Loucy (cell line): ENCODE data around the gene ZNF627.

ENCODE experiments used
- H2AFZ ChIP-seq: fragments of 200-600 bp; sonication (generic); 2 replicates; pipeline ENCODE4 v1.6.0; 2016; ENCODE audit warnings: antibody characterized with exemption, mild to moderate bottlenecking, low read length, moderate library complexity
- H3F3A ChIP-seq: fragments of 200-600 bp; 2 replicates; pipeline ENCODE4 v1.6.0; 2016; ENCODE audit warnings: antibody characterized with exemption, low read depth, mild to moderate bottlenecking
- H3K27me3 ChIP-seq: fragments of 200-600 bp; sonication (generic); 2 replicates; pipeline ENCODE4 v1.6.1; 2014; ENCODE audit warnings: low read length, mild to moderate bottlenecking; ENCODE audit not compliant: insufficient read depth, poor library complexity, severe bottlenecking
- H3K36me3 ChIP-seq: fragments of 200-600 bp; sonication (generic); 2 replicates; pipeline ENCODE4 v1.6.1; 2016; ENCODE audit warnings: low read length; ENCODE audit not compliant: insufficient read depth
- H3K4me1 ChIP-seq: fragments of 200-600 bp; sonication (generic); 2 replicates; pipeline ENCODE4 v1.5.1; 2014; ENCODE audit warnings: low read length, mild to moderate bottlenecking; ENCODE audit not compliant: insufficient read depth, poor library complexity, severe bottlenecking
- H3K4me2 ChIP-seq: fragments of 200-600 bp; sonication (generic); 2 replicates; pipeline ENCODE4 v1.6.0; 2014; ENCODE audit warnings: antibody characterized with exemption, low read length, low read depth, mild to moderate bottlenecking; ENCODE audit not compliant: poor library complexity, severe bottlenecking
- H3K4me3 ChIP-seq: fragments of 200-600 bp; sonication (generic); 2 replicates; pipeline ENCODE4 v1.5.1; 2014; ENCODE audit warnings: low read length, mild to moderate bottlenecking, mixed read lengths; ENCODE audit not compliant: poor library complexity, severe bottlenecking
- H3K79me2 ChIP-seq: fragments of 200-600 bp; sonication (generic); 2 replicates; pipeline ENCODE4 v1.6.1; 2014; ENCODE audit warnings: low read length; ENCODE audit not compliant: insufficient read depth
- H3K9ac ChIP-seq: fragments of 200-600 bp; sonication (generic); 2 replicates; pipeline ENCODE4 v1.6.0; 2014; ENCODE audit warnings: mild to moderate bottlenecking, low read depth, low read length, moderate library complexity; ENCODE audit not compliant: poor library complexity, severe bottlenecking
- H3K9me2 ChIP-seq: fragments of 200-600 bp; sonication (generic); replicated peaks from 2 replicates; pipeline ENCODE4 v1.6.1; 2016; ENCODE audit warnings: low read depth, low read length, mixed read lengths
- H3K9me3 ChIP-seq: fragments of 200-600 bp; sonication (generic); 2 replicates; pipeline ENCODE4 v1.6.1; 2014; ENCODE audit warnings: mild to moderate bottlenecking, antibody characterized with exemption, low read length, low read depth; ENCODE audit not compliant: insufficient read depth
- H4K20me1 ChIP-seq: fragments of 200-600 bp; sonication (generic); 2 replicates; pipeline ENCODE4 v1.6.0; 2014; ENCODE audit warnings: antibody characterized with exemption, low read length, mild to moderate bottlenecking; ENCODE audit not compliant: insufficient read depth, poor library complexity, severe bottlenecking
- CTCF ChIP-seq: fragments of 200-600 bp; sonication (generic); conservative IDR thresholded peaks from 2 replicates; pipeline ENCODE4 v1.5.1; 2014; ENCODE audit warnings: mild to moderate bottlenecking, antibody characterized with exemption, low read length
- EZH2phosphoT487 ChIP-seq: fragments of 200-600 bp; IDR thresholded peaks from 2 replicates; pipeline ENCODE4 v1.6.1; 2018; ENCODE audit warnings: antibody characterized with exemption, mild to moderate bottlenecking, moderate library complexity, borderline replicate concordance

ZNF627 gene

DNA sequence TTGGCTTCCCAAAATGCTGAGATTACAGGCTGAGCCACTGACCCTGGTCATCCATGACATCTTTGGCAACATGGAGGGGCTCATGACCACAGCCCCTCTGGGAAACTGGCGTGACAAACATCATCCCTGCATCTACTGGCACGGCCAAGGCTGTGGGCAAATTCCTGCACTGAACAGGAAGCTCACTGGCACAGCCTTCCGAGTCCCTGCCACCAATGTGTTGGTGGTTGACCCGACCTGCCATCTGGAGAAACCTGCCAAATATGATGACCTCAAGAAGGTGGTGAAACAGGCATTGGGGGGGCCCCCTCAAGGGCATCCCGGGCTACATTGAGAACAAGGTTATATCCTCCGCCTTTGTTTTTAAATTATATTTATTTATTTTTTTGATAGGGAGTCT lies 11.0 kb upstream of the ZNF627 start:
- Histone ChIP-seq H3K79me2 (no peaks in the 10 kb centered on the region), H3K27me3 (no peaks in the 10 kb centered on the region), H3K4me2 (no peak overlapping the region), H3K9me2 (no peaks in the 10 kb centered on the region), H3K4me3 (no peak overlapping the region), H3K4me1 (peaks cover 3% of the 10 kb centered on the region), H2AFZ (no peak overlapping the region), H3F3A (no peaks in the 10 kb centered on the region), H3K9me3 (no peaks in the 10 kb centered on the region), H3K9ac (no peak overlapping the region), H3K36me3 (no peaks in the 10 kb centered on the region), H4K20me1 (no peaks in the 10 kb centered on the region)
- TF ChIP-seq EZH2phosphoT487, result no peak
- TF ChIP-seq CTCF, result no peak

GRCh38 chr19:11587302-11587974 lies 9.8 kb upstream of the ZNF627 start:
- Histone ChIP-seq H3K9me2 (no peaks in the 10 kb centered on the region), H3K9ac (peak overlapping the region; percentile 47), H3K9me3 (no peaks in the 10 kb centered on the region), H4K20me1 (no peaks in the 10 kb centered on the region), H3K4me3 (no peak overlapping the region), H3K27me3 (no peaks in the 10 kb centered on the region), H3K4me2 (peak overlapping the region; percentile 61), H2AFZ (peak overlapping the region; percentile 71; the same call in 1 of the 2 replicates), H3K79me2 (no peaks in the 10 kb centered on the region), H3K36me3 (no peaks in the 10 kb centered on the region), H3K4me1 (peaks cover 3% of the 10 kb centered on the region), H3F3A (no peaks in the 10 kb centered on the region)
- TF ChIP-seq EZH2phosphoT487 (no peak), CTCF (peak; percentile 90)

DNA sequence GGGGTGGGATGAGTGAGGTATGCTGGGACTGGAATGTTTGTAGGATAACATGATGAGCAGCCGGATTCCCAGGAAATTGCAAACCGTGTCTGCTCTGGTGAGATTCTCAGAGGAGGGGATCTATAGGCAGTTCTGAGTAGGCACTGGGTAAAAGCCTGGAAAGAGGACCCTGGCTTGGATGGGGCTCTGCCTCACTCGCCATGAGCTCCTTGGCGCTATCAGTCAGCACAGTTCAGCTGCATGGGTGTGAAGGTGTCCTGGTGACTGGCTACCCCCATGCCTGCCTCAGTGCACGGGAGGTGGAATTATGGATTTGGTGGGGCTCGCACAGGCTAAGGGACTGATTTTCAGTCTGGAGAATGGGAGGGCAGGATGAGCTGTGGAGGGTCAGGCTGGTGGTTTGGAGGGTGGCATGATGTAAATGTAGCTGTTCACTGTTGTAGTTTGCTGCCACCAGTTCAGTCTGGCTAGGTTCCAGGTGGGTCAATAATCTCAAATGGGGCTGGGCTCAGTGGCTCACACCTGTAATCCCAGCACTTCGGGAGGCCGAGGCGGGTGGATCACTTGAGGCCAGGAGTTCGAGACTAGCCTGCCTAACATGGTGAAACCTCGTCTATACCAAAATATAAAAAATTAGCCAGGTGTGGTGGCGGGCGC lies 9.2 kb upstream of the ZNF627 start:
- H3K4me3 ChIP-seq, result no peak overlapping the region
- H3K4me2 ChIP-seq, result peak overlapping the region; percentile 61
- H3F3A ChIP-seq, result no peaks in the 10 kb centered on the region
- TF ChIP-seq EZH2phosphoT487 (no peak), CTCF (no peak)
- H3K27me3 ChIP-seq, result no peaks in the 10 kb centered on the region
- no peaks in the 10 kb centered on the region for H3K9me3 ChIP-seq
- peak overlapping the region; percentile 47 for H3K9ac ChIP-seq
- H2AFZ ChIP-seq, result peak overlapping the region; percentile 71; the same call in 1 of the 2 replicates
- H4K20me1 ChIP-seq, result no peaks in the 10 kb centered on the region
- no peaks in the 10 kb centered on the region for H3K79me2 ChIP-seq
- H3K4me1 ChIP-seq, result peaks cover 7% of the 10 kb centered on the region
- no peaks in the 10 kb centered on the region for H3K36me3 ChIP-seq
- H3K9me2 ChIP-seq, result no peaks in the 10 kb centered on the region
